EL (cell line): ENCODE data around the gene KIF7.
"Not testable (repeated sequence)": the region's sequence is repeated elsewhere in the genome, so short reads cannot be mapped to it uniquely, and the experiment has no call there.

Source experiments
- DNase-seq: peaks from one replicate; pipeline ENCODE4 v3.0.0-alpha.2; 2016

KIF7 gene

DNA sequence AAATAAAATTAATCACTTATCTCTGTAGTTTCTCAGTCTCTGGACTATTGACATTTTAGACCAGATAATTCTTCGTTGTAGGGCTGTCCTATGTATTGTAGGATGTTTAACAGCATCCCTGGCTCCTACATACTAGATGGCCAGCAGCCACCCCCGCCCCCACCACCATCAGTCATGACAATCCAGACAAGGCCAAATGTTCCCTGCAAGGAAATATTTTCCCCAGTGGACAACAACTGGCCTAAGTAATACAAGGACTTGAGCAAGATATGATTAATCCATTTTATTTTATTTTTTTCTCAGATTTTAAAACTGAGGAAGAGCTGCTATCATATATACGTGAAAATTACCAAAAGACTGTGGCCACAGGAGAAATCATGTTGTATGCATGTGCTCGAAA is 56.2 kb downstream of the KIF7 start:
- DNase-seq: no peak

- no peak for DNase-seq
Measured at GRCh38 chr15:89593018-89593417, 62.2 kb downstream of the KIF7 start.

DNA sequence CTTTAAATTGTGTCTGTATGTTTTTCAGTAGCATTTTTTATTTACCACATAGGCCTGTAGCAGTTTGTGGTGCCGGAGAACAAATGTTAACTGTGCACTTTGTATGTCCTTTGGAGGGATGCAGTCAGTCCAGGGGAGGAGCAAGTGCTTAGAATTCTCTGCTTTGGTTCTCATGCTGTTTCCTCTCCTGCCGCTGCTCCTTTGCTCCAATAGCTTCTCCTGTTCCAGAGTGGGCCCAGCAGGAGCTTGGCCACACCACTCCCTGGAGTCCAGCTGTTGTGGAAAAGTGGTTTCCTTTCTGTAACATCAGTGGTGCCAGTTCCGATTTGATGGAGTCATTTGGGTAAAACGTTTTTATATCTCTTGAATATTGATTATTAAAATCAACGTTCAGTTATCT is 63.4 kb downstream of the KIF7 start:
- DNase-seq: no peak

GRCh38 chr15:89587955-89588354 is 67.3 kb downstream of the KIF7 start:
- DNase-seq: peak; percentile 76

DNA sequence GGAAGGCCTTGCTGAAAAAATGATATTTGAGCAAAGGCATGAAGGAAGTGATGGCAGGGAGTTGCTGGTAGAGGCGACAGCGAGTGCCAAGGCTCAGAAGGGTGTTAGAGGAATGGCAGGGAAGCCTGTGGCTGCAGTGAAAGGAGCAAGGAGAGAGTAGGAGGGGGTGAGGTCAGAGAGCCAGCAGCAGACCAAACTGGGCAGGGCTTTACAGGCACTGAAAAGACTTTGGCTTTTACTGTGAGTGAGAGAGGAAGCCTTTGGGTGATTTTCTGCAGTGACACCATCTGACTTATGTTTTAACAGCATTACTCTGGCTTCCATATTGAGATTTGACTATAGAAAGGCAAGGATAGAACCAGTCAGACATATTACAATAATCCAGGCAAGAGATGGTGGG is 68.6 kb downstream of the KIF7 start:
- no peak for DNase-seq

- not testable (repeated sequence) for DNase-seq
Measured at GRCh38 chr15:89580747-89581146, 74.5 kb downstream of the KIF7 start.

DNA sequence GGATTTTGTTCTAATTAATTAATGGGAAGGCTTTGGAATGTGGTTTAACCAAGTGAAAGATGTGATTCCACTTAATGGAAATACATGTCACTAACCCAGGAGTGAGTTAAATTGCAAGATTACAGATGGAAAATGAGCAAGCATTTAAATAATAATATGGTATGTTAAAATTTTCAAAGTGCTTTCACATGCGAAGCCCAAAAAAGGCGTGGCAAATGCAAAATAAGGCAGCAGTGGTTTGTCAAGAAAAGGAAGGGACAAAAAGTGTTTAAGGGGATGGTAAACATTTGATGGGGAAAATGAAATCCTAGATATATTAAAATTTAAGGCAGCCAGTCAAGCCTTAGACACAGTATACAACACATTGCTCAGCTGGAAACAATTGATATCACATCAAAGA is 77.1 kb downstream of the KIF7 start:
- no peak for DNase-seq
